NB4 (cell line): ENCODE results near the gene EEPD1.

Experiments used
- DNase-seq: peaks from one replicate; pipeline ENCODE4 v3.0.0; 2010; ENCODE audit warnings: low read depth
- H3K4me3 ChIP-seq: one replicate; pipeline ENCODE4 v1.5.1; 2011; ENCODE audit warnings: mild to moderate bottlenecking, low read depth, low read length, moderate library complexity
- MYC ChIP-seq: IDR thresholded peaks from 2 replicates; pipeline ENCODE4 v1.6.1; 2011; ENCODE audit warnings: low read depth, low read length
- POLR2A ChIP-seq: IDR thresholded peaks from 2 replicates; pipeline ENCODE4 v1.6.1; 2011; ENCODE audit warnings: mild to moderate bottlenecking; ENCODE audit not compliant: insufficient read length; ENCODE audit errors: extremely low read depth
- TF ChIP-seq, protein P1 (sequence below): IDR thresholded peaks from one replicate; pipeline ENCODE4 v1.5.1; 2012; ENCODE audit warnings: low read depth, low read length
- TF ChIP-seq, protein P2 (sequence below): IDR thresholded peaks from 2 replicates; pipeline ENCODE4 v1.6.1; 2011; ENCODE audit warnings: low read depth, low read length

The EEPD1 gene

DNA sequence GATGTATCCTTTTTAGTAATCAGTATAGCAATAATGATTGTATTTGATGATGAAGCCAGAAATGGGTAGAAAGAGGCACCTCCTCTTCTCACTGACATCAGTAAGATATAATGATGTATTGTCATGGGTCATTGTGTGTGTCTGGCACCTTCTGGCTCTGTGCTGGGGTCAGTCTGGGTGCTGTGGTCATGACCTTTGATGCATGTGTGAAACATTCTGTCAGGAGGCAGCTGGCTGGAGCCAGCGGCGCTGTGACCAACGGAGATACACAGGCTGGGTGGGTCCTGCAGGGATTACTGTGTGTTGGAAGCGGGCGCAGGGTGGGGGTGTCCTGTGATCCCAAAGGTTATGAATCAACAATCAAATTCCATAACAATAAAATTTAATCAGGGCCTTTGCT is 35.2 kb downstream of the EEPD1 start:
- H3K4me3 ChIP-seq = no peak overlapping the region
- TF ChIP-seq, protein P1, sequence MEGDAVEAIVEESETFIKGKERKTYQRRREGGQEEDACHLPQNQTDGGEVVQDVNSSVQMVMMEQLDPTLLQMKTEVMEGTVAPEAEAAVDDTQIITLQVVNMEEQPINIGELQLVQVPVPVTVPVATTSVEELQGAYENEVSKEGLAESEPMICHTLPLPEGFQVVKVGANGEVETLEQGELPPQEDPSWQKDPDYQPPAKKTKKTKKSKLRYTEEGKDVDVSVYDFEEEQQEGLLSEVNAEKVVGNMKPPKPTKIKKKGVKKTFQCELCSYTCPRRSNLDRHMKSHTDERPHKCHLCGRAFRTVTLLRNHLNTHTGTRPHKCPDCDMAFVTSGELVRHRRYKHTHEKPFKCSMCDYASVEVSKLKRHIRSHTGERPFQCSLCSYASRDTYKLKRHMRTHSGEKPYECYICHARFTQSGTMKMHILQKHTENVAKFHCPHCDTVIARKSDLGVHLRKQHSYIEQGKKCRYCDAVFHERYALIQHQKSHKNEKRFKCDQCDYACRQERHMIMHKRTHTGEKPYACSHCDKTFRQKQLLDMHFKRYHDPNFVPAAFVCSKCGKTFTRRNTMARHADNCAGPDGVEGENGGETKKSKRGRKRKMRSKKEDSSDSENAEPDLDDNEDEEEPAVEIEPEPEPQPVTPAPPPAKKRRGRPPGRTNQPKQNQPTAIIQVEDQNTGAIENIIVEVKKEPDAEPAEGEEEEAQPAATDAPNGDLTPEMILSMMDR = no peak
- TF ChIP-seq POLR2A (no peak), MYC (no peak)
- TF ChIP-seq, protein P2, sequence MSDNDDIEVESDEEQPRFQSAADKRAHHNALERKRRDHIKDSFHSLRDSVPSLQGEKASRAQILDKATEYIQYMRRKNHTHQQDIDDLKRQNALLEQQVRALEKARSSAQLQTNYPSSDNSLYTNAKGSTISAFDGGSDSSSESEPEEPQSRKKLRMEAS = no peak

DNA sequence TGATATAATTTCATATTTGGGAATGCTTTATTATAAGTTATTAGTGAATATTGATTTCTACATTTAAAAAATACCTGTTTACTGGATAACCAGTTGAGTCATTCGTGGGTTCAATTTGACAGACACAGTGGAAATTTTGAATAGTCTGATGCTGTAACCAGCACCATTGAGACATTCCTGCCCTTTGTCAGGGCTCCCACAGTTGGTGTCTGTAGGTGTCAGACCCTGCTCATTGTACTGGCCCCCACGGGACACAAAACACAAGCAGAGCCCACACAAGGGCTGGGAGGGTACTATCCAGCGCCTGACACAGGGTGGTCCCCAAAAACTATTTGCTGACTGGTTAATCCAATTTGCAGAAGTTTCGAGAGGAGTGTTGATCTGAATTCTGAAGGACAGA is 35.9 kb downstream of the EEPD1 start:
- no peak for TF ChIP-seq MYC
- TF ChIP-seq, protein P2 = no peak
- TF ChIP-seq, protein P1 = no peak
- no peak for TF ChIP-seq POLR2A

More for the DNA sequence above, 35.2 kb downstream of the EEPD1 start:
- DNase-seq = no peak

DNA sequence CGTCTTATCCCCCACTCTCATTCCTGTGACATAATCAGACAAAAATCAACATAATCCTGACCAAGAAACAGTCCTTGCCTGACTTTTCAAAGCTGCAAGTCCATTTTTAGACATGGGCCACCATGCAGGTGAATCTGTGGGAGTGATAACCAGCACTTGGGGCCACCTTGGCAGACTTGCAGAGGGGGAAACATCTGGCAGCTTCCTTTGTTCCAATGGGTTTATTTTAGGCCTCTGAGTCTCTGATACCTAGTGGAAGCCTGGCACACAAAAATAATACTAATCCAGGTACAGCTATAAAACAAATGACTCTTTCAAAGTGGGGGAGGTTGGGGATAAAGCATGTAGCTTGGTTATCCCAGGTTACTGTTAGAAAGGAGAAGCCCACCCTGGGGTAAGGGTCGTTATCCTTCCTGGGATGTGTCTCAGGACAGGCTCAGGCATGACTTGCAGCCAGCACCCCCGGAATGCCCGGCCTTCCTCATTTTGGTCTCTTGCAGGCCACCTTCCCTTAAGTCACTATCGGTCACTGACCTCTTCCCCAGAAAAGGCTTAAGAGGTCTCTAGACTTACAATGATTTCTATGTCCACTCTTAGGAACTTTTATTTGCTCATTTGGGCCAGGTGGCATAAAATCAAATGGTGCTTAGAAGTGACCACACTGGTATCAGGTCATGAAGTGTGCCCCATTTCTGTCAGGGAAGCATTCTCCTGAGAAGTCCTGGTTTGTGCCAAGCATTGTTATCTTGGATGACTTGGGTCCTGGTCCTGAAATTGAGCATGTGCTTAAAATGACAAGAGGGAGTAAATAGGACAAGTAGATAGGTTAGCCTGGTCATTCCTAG is 37.6 kb downstream of the EEPD1 start:
- TF ChIP-seq, protein P1 = no peak
- TF ChIP-seq MYC (no peak), POLR2A (no peak)
- TF ChIP-seq, protein P2 = 0 out of 2 replicates have a peak, but pooled peaks have one; percentile 6
- no peak overlapping the region for H3K4me3 ChIP-seq
- DNase-seq = peak; percentile 49

More for the DNA sequence above, 35.9 kb downstream of the EEPD1 start:
- peak; percentile 38 for DNase-seq
- H3K4me3 ChIP-seq = no peak overlapping the region

DNA sequence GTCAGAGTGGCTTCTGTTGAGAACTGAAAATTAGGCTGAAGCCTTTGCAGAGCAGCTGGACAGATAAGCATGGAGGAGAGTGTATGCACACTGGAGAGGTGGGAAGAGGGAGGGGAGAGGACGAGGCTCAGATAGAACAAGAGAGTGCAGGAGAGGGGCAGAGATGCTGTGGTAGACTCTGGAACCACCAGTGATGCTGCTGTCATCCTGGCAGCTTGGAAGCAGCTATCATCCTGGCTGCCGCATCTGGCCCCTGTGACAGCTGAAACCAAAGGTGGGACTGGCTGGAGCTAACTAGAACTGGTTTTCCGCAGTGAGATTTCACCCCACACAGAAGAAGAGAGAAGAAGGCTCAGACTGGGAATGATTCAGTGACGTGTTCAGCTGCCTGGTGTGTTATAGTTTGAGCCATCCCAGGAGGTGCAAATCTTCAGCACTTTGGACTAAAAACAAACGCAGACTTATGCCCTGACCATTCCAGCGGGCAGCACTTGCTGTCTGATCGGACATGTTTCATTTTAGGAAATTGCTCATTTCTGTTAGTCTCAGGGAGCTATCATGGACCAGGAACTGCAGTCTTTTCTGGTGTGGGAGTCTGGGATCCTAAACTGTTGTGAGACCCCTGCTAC is 38.4 kb downstream of the EEPD1 start:
- peak overlapping the region; percentile 37 for H3K4me3 ChIP-seq
- TF ChIP-seq POLR2A (no peak), MYC (no peak)
- TF ChIP-seq, protein P2 = no peak
- TF ChIP-seq, protein P1 = no peak
- DNase-seq = peak; percentile 30

- peak; percentile 96 for DNase-seq
- peak overlapping the region; percentile 37 for H3K4me3 ChIP-seq
- TF ChIP-seq POLR2A (no peak), MYC (peak; percentile 58; the same call in 1 of the 2 replicates)
- TF ChIP-seq, protein P2 = peak; percentile 83
Measured at GRCh38 chr7:36192053-36192824, 39.2 kb downstream of the EEPD1 start.
